Osteocyte (in vitro differentiated cells): ENCODE measurements around the gene MXI1. TPM values are rescaled to one million over a fixed set of nuclear protein-coding genes. Genes with fewer than 3 reads are reported as not detected.

Experiments used
- DNase-seq: peaks from one replicate; pipeline ENCODE4 v3.0.0; 2021; ENCODE audit warnings: mixed read lengths; ENCODE audit not compliant: unreplicated experiment; ENCODE audit errors: extremely low spot score
- H3K27ac Mint-ChIP-seq: one replicate; pipeline ENCODE4 v1.8.0; 2021; ENCODE audit warnings: mild to moderate bottlenecking, mixed read lengths; ENCODE audit not compliant: unreplicated experiment
- H3K27me3 Mint-ChIP-seq: one replicate; pipeline ENCODE4 v1.8.0; 2021; ENCODE audit warnings: mixed read lengths; ENCODE audit not compliant: unreplicated experiment
- H3K36me3 Mint-ChIP-seq: one replicate; pipeline ENCODE4 v1.8.0; 2021; ENCODE audit warnings: mixed read lengths; ENCODE audit not compliant: unreplicated experiment
- H3K4me1 Mint-ChIP-seq: one replicate; pipeline ENCODE4 v1.8.0; 2021; ENCODE audit warnings: mixed read lengths; ENCODE audit not compliant: unreplicated experiment
- H3K4me3 Mint-ChIP-seq: one replicate; pipeline ENCODE4 v1.8.0; 2021; ENCODE audit warnings: mild to moderate bottlenecking, moderate library complexity, mixed read lengths; ENCODE audit not compliant: unreplicated experiment
- H3K9me3 Mint-ChIP-seq: one replicate; pipeline ENCODE4 v1.8.0; 2021; ENCODE audit warnings: mixed read lengths; ENCODE audit not compliant: unreplicated experiment
- CTCF ChIP-seq: fragments of 200-600 bp; sonication (generic); IDR thresholded peaks from 2 replicates; pipeline ENCODE4 v1.5.0; 2021; ENCODE audit warnings: antibody characterized with exemption, mild to moderate bottlenecking, moderate library complexity
- total RNA-seq: library from RNA; stranded (reverse); gene quantifications from 2 replicates; pipeline ENCODE4 v1.2.1, GENCODE V29; 2021

Gene MXI1
- total RNA-seq, 1 donor from 2014 or later = 32.2 TPM

GRCh38 chr10:110228066-110228465 lies 20.7 kb downstream of the MXI1 start:
- peak overlapping the region; percentile 97 for H3K4me3 Mint-ChIP-seq
- H3K9me3 Mint-ChIP-seq = no peaks in the 10 kb centered on the region
- peaks cover 16% of the 10 kb centered on the region for H3K4me1 Mint-ChIP-seq
- no peaks in the 10 kb centered on the region for H3K27me3 Mint-ChIP-seq
- no peak for DNase-seq
- TF ChIP-seq CTCF = no peak
- no peak overlapping the region for H3K27ac Mint-ChIP-seq
- peaks cover 13% of the 10 kb centered on the region for H3K36me3 Mint-ChIP-seq

- no peak for TF ChIP-seq CTCF
Measured at GRCh38 chr10:110229155-110229554, 21.8 kb downstream of the MXI1 start.

GRCh38 chr10:110233846-110234245 lies 26.4 kb downstream of the MXI1 start:
- Mint-ChIP-seq H3K4me3 (no peak overlapping the region), H3K27ac (no peak overlapping the region), H3K27me3 (no peaks in the 10 kb centered on the region), H3K36me3 (peaks cover 18% of the 10 kb centered on the region), H3K4me1 (no peaks in the 10 kb centered on the region), H3K9me3 (peaks cover 4% of the 10 kb centered on the region)
- TF ChIP-seq CTCF = no peak
- no peak for DNase-seq

More at GRCh38 chr10:110229155-110229554, 21.8 kb downstream of the MXI1 start:
- no peak for DNase-seq
- Mint-ChIP-seq H3K9me3 (no peaks in the 10 kb centered on the region), H3K4me1 (peaks cover 16% of the 10 kb centered on the region), H3K27ac (no peak overlapping the region), H3K4me3 (no peak overlapping the region), H3K27me3 (no peaks in the 10 kb centered on the region), H3K36me3 (peaks cover 13% of the 10 kb centered on the region)

GRCh38 chr10:110237894-110238480 lies 30.6 kb downstream of the MXI1 start:
- Mint-ChIP-seq H3K27ac (no peak overlapping the region), H3K9me3 (peaks cover 8% of the 10 kb centered on the region), H3K27me3 (no peaks in the 10 kb centered on the region), H3K36me3 (peaks cover 21% of the 10 kb centered on the region), H3K4me3 (no peak overlapping the region), H3K4me1 (no peaks in the 10 kb centered on the region)
- no peak for TF ChIP-seq CTCF
- no peak for DNase-seq

- peaks cover 8% of the 10 kb centered on the region for H3K9me3 Mint-ChIP-seq
- H3K36me3 Mint-ChIP-seq = peaks cover 21% of the 10 kb centered on the region
- no peak overlapping the region for H3K4me3 Mint-ChIP-seq
- H3K27ac Mint-ChIP-seq = no peak overlapping the region
- TF ChIP-seq CTCF = no peak
- no peaks in the 10 kb centered on the region for H3K27me3 Mint-ChIP-seq
- no peaks in the 10 kb centered on the region for H3K4me1 Mint-ChIP-seq
- DNase-seq = no peak
Measured at GRCh38 chr10:110239892-110240291, 32.5 kb downstream of the MXI1 start.
